ENCODE data around the gene CACNA1F. TPM values are rescaled to one million over a fixed set of nuclear protein-coding genes. Genes with fewer than 3 reads are reported as not detected.
A peak's percentile ranks its signal among the peaks of the same experiment; 100 is the strongest.

The CACNA1F gene
- total RNA-seq, 2 experiments from 2014 or later = 1.1 to 1.2 TPM

GRCh38 chrX:49230500-49231232 is 2.5 kb downstream of the CACNA1F start:
- peak overlapping the region; percentile 77 for H3K4me3 Mint-ChIP-seq
- DNase-seq (peak; percentile 20 to 73 (median 42)), ATAC-seq (ENCODE audit: poor library complexity) (peak; percentile 64)
- peaks cover 4% of the 10 kb centered on the region for H3K36me3 Mint-ChIP-seq (ENCODE audit: low read depth)
- peaks cover 31% of the 10 kb centered on the region for H3K4me1 Mint-ChIP-seq (ENCODE audit: low read depth)
- Histone ChIP-seq H3K4me3 (ENCODE audit: low read length) (peak overlapping the region; percentile 53), H3K36me3 (ENCODE audit: insufficient read depth, low read length) (no peaks in the 10 kb centered on the region), H3K27me3 (ENCODE audit: control insufficient read depth in 1 of 2, insufficient read depth in 2 of 2, low read length in 2 of 2) (no peaks in the 10 kb centered on the region), H3K27ac (ENCODE audit: low read depth in 1 of 2, low read length in 2 of 2) (peak overlapping the region in 1 of 2 donors; percentile 13), H3K9me3 (ENCODE audit: control insufficient read depth in 1 of 2, insufficient read depth in 1 of 2, low read length in 2 of 2) (no peaks in the 10 kb centered on the region), H3K4me1 (ENCODE audit: insufficient read depth, low read length) (peaks cover 21% of the 10 kb centered on the region)
- TF ChIP-seq, protein P1, sequence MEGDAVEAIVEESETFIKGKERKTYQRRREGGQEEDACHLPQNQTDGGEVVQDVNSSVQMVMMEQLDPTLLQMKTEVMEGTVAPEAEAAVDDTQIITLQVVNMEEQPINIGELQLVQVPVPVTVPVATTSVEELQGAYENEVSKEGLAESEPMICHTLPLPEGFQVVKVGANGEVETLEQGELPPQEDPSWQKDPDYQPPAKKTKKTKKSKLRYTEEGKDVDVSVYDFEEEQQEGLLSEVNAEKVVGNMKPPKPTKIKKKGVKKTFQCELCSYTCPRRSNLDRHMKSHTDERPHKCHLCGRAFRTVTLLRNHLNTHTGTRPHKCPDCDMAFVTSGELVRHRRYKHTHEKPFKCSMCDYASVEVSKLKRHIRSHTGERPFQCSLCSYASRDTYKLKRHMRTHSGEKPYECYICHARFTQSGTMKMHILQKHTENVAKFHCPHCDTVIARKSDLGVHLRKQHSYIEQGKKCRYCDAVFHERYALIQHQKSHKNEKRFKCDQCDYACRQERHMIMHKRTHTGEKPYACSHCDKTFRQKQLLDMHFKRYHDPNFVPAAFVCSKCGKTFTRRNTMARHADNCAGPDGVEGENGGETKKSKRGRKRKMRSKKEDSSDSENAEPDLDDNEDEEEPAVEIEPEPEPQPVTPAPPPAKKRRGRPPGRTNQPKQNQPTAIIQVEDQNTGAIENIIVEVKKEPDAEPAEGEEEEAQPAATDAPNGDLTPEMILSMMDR (IDR thresholded peaks at IDR 0.05) = no peak
- intact Hi-C loops (cut with DNase I, micrococcal nuclease) = loop anchor here in 1 of 2 experiments (5.0 kb wide), 3 partner anchors 37 to 1393 kb away; partner anchors contain the start of genes PPP1R3F and ZNF81
- H3K9me3 Mint-ChIP-seq = no peaks in the 10 kb centered on the region
- H3K27ac Mint-ChIP-seq = peak overlapping the region; percentile 87
- no peaks in the 10 kb centered on the region for H3K27me3 Mint-ChIP-seq
- CTCF ChIA-PET = no interaction called here
- POLR2A ChIA-PET = interaction anchor here (0.6 kb wide), 1 partner anchor 9 kb away, joined by 3 read pairs; no protein-coding TSS in a partner anchor

- Histone ChIP-seq H3K27ac (ENCODE audit: low read depth in 1 of 2, low read length in 2 of 2) (no peak overlapping the region), H3K36me3 (ENCODE audit: insufficient read depth, low read length) (no peaks in the 10 kb centered on the region), H3K4me3 (ENCODE audit: low read length) (no peak overlapping the region), H3K9me3 (ENCODE audit: control insufficient read depth in 1 of 2, insufficient read depth in 1 of 2, low read length in 2 of 2) (no peaks in the 10 kb centered on the region), H3K4me1 (ENCODE audit: insufficient read depth, low read length) (peaks cover 18% of the 10 kb centered on the region), H3K27me3 (ENCODE audit: control insufficient read depth in 1 of 2, insufficient read depth in 2 of 2, low read length in 2 of 2) (no peaks in the 10 kb centered on the region)
- TF ChIP-seq, protein P1 (IDR thresholded peaks at IDR 0.05) = no peak
- Mint-ChIP-seq H3K4me3 (no peak overlapping the region), H3K27ac (no peak overlapping the region), H3K36me3 (ENCODE audit: low read depth) (no peaks in the 10 kb centered on the region), H3K27me3 (no peaks in the 10 kb centered on the region), H3K4me1 (ENCODE audit: low read depth) (peaks cover 21% of the 10 kb centered on the region), H3K9me3 (no peaks in the 10 kb centered on the region)
- no peak for DNase-seq
- ChIA-PET POLR2A (no interaction called here), CTCF (no interaction called here)
- ATAC-seq (ENCODE audit: poor library complexity) = no peak
- intact Hi-C loops (cut with DNase I, micrococcal nuclease) = no loop called here
Measured at GRCh38 chrX:49228185-49228584, 5.0 kb downstream of the CACNA1F start.

DNA sequence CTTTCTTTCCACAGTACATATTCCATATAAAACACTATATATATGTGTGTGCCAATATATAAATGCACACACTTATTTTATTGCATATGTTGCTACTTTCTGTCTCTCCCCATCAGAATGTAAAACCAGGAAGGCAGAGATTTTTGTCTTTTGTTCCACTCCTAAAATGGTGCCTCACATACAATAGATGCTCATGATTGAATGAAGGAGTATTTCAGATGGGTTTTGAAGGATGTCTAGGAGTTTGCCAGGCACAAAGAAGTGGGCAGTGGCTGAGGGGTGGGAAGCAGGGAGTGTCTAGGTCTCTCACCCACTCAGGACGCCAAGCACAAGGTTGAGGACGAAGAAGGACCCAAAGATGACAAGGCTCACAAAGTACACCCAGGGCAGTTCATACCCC is 5.4 kb downstream of the CACNA1F start:
- Histone ChIP-seq H3K36me3 (ENCODE audit: insufficient read depth, low read length) (no peaks in the 10 kb centered on the region), H3K27me3 (ENCODE audit: control insufficient read depth in 1 of 2, insufficient read depth in 2 of 2, low read length in 2 of 2) (no peaks in the 10 kb centered on the region), H3K4me3 (ENCODE audit: low read length) (no peak overlapping the region), H3K27ac (ENCODE audit: low read depth in 1 of 2, low read length in 2 of 2) (no peak overlapping the region), H3K9me3 (ENCODE audit: control insufficient read depth in 1 of 2, insufficient read depth in 1 of 2, low read length in 2 of 2) (no peaks in the 10 kb centered on the region), H3K4me1 (ENCODE audit: insufficient read depth, low read length) (peaks cover 18% of the 10 kb centered on the region)
- no peak for ATAC-seq (ENCODE audit: poor library complexity)
- Mint-ChIP-seq H3K4me3 (peak overlapping the region; percentile 34), H3K9me3 (no peaks in the 10 kb centered on the region), H3K27me3 (no peaks in the 10 kb centered on the region), H3K27ac (no peak overlapping the region), H3K4me1 (ENCODE audit: low read depth) (peaks cover 21% of the 10 kb centered on the region), H3K36me3 (ENCODE audit: low read depth) (no peaks in the 10 kb centered on the region)
- DNase-seq = no peak
- TF ChIP-seq, protein P1 (IDR thresholded peaks at IDR 0.05) = no peak
- intact Hi-C loops (cut with DNase I, micrococcal nuclease) = no loop called here
- CTCF ChIA-PET = no interaction called here
- POLR2A ChIA-PET = no interaction called here

Data from CD4-positive, alpha-beta T cell (primary cell).